T-helper 2 cell treated with Interferon-gamma antibody and Interleukin-4, amounts not matched to agents 5 μg/mL and 100 μg/mL, for 36 hours (primary cell): ENCODE results near the gene TUBGCP2.
"Not testable (repeated sequence)": the region's sequence is repeated elsewhere in the genome, so short reads cannot be mapped to it uniquely, and the experiment has no call there.

Experiments
- DNase-seq: peaks from one replicate; pipeline ENCODE4 v3.0.0; 2021; ENCODE audit warnings: low spot score
- H3K27ac Mint-ChIP-seq: one replicate; pipeline ENCODE4 v1.8.0; 2021; ENCODE audit warnings: mild to moderate bottlenecking, mixed read lengths
- H3K27me3 Mint-ChIP-seq: one replicate; pipeline ENCODE4 v1.8.0; 2021; ENCODE audit warnings: low read depth, mixed read lengths
- H3K36me3 Mint-ChIP-seq: one replicate; pipeline ENCODE4 v1.8.0; 2021; ENCODE audit warnings: low read depth, mixed read lengths
- H3K4me1 Mint-ChIP-seq: one replicate; pipeline ENCODE4 v1.8.0; 2021; ENCODE audit warnings: low read depth, mixed read lengths
- H3K4me3 Mint-ChIP-seq: one replicate; pipeline ENCODE4 v1.8.0; 2022; ENCODE audit warnings: mild to moderate bottlenecking, moderate library complexity, mixed read lengths
- H3K9me3 Mint-ChIP-seq: one replicate; pipeline ENCODE4 v1.8.0; 2021; ENCODE audit warnings: mixed read lengths

Gene TUBGCP2

GRCh38 chr10:133269367-133269766, 39.3 kb downstream of the TUBGCP2 start:
- Mint-ChIP-seq H3K27me3 (no peaks in the 10 kb centered on the region), H3K4me3 (no peak overlapping the region), H3K4me1 (peaks cover 11% of the 10 kb centered on the region), H3K27ac (no peak overlapping the region), H3K9me3 (no peaks in the 10 kb centered on the region), H3K36me3 (peaks cover 20% of the 10 kb centered on the region)
- no peak for DNase-seq

- Mint-ChIP-seq H3K4me1 (peaks cover 18% of the 10 kb centered on the region), H3K9me3 (no peaks in the 10 kb centered on the region), H3K27ac (no peak overlapping the region), H3K36me3 (peaks cover 26% of the 10 kb centered on the region), H3K4me3 (no peak overlapping the region), H3K27me3 (no peaks in the 10 kb centered on the region)
- no peak for DNase-seq
These were observed 40.1 kb downstream of the TUBGCP2 start for GRCh38 chr10:133268532-133268931.

- no peaks in the 10 kb centered on the region for H3K9me3 Mint-ChIP-seq
- peaks cover 32% of the 10 kb centered on the region for H3K36me3 Mint-ChIP-seq
- H3K27me3 Mint-ChIP-seq = no peaks in the 10 kb centered on the region
- peaks cover 22% of the 10 kb centered on the region for H3K4me1 Mint-ChIP-seq
- no peak overlapping the region for H3K27ac Mint-ChIP-seq
- no peak for DNase-seq
- H3K4me3 Mint-ChIP-seq = no peak overlapping the region
These were observed 40.8 kb downstream of the TUBGCP2 start for GRCh38 chr10:133267829-133268228.

- no peak overlapping the region for H3K27ac Mint-ChIP-seq
- H3K4me3 Mint-ChIP-seq = no peak overlapping the region
- peaks cover 37% of the 10 kb centered on the region for H3K36me3 Mint-ChIP-seq
- H3K9me3 Mint-ChIP-seq = no peaks in the 10 kb centered on the region
- no peak for DNase-seq
- H3K27me3 Mint-ChIP-seq = no peaks in the 10 kb centered on the region
- peaks cover 27% of the 10 kb centered on the region for H3K4me1 Mint-ChIP-seq
These were observed 41.4 kb downstream of the TUBGCP2 start for GRCh38 chr10:133267293-133267692.

GRCh38 chr10:133266056-133266795, 42.4 kb downstream of the TUBGCP2 start:
- H3K9me3 Mint-ChIP-seq = no peaks in the 10 kb centered on the region
- H3K27me3 Mint-ChIP-seq = no peaks in the 10 kb centered on the region
- H3K4me1 Mint-ChIP-seq = peaks cover 30% of the 10 kb centered on the region
- no peak overlapping the region for H3K4me3 Mint-ChIP-seq
- peak overlapping the region; percentile 41 for H3K27ac Mint-ChIP-seq
- DNase-seq = no peak
- H3K36me3 Mint-ChIP-seq = peaks cover 34% of the 10 kb centered on the region

GRCh38 chr10:133265052-133265451, 43.6 kb downstream of the TUBGCP2 start:
- H3K9me3 Mint-ChIP-seq, H3K27me3 Mint-ChIP-seq, DNase-seq: not testable (repeated sequence)
- Mint-ChIP-seq H3K36me3 (peaks cover 34% of the 10 kb centered on the region), H3K4me1 (peaks cover 42% of the 10 kb centered on the region), H3K4me3 (peak overlapping the region; percentile 65), H3K27ac (peak overlapping the region; percentile 62)

- peak overlapping the region; percentile 71 for H3K4me3 Mint-ChIP-seq
- H3K36me3 Mint-ChIP-seq = peaks cover 34% of the 10 kb centered on the region
- H3K27me3 Mint-ChIP-seq = no peaks in the 10 kb centered on the region
- no peaks in the 10 kb centered on the region for H3K9me3 Mint-ChIP-seq
- peaks cover 47% of the 10 kb centered on the region for H3K4me1 Mint-ChIP-seq
- DNase-seq = no peak
- peak overlapping the region; percentile 74 for H3K27ac Mint-ChIP-seq
These were observed 44.2 kb downstream of the TUBGCP2 start for GRCh38 chr10:133264461-133264860.

- Mint-ChIP-seq H3K27ac (peak overlapping the region; percentile 74), H3K36me3 (peaks cover 33% of the 10 kb centered on the region), H3K9me3 (no peaks in the 10 kb centered on the region), H3K4me3 (peak overlapping the region; percentile 32), H3K4me1 (peaks cover 53% of the 10 kb centered on the region), H3K27me3 (no peaks in the 10 kb centered on the region)
- no peak for DNase-seq
These were observed 45.0 kb downstream of the TUBGCP2 start for GRCh38 chr10:133263674-133264073.

- peak overlapping the region; percentile 34 for H3K4me3 Mint-ChIP-seq
- H3K27me3 Mint-ChIP-seq = no peaks in the 10 kb centered on the region
- H3K9me3 Mint-ChIP-seq = no peaks in the 10 kb centered on the region
- peaks cover 33% of the 10 kb centered on the region for H3K36me3 Mint-ChIP-seq
- peak overlapping the region; percentile 60 for H3K27ac Mint-ChIP-seq
- H3K4me1 Mint-ChIP-seq = peaks cover 57% of the 10 kb centered on the region
- DNase-seq = no peak
These were observed 46.0 kb downstream of the TUBGCP2 start for GRCh38 chr10:133262696-133263095.

GRCh38 chr10:133261726-133262325, 46.8 kb downstream of the TUBGCP2 start:
- H3K4me3 Mint-ChIP-seq = peak overlapping the region; percentile 64
- H3K27ac Mint-ChIP-seq = peak overlapping the region; percentile 68
- no peaks in the 10 kb centered on the region for H3K9me3 Mint-ChIP-seq
- peaks cover 33% of the 10 kb centered on the region for H3K36me3 Mint-ChIP-seq
- peaks cover 63% of the 10 kb centered on the region for H3K4me1 Mint-ChIP-seq
- H3K27me3 Mint-ChIP-seq = no peaks in the 10 kb centered on the region
- peak; percentile 77 for DNase-seq

GRCh38 chr10:133260895-133261725, 47.6 kb downstream of the TUBGCP2 start:
- H3K9me3 Mint-ChIP-seq = no peaks in the 10 kb centered on the region
- H3K4me1 Mint-ChIP-seq = peaks cover 63% of the 10 kb centered on the region
- peaks cover 32% of the 10 kb centered on the region for H3K36me3 Mint-ChIP-seq
- H3K4me3 Mint-ChIP-seq = peak overlapping the region; percentile 77
- H3K27me3 Mint-ChIP-seq = no peaks in the 10 kb centered on the region
- peak overlapping the region; percentile 87 for H3K27ac Mint-ChIP-seq
- DNase-seq = peak; percentile 71

GRCh38 chr10:133259602-133259989, 49.1 kb downstream of the TUBGCP2 start:
- Mint-ChIP-seq H3K27ac (peak overlapping the region; percentile 94), H3K4me3 (peak overlapping the region; percentile 77), H3K9me3 (no peaks in the 10 kb centered on the region), H3K4me1 (peaks cover 54% of the 10 kb centered on the region), H3K36me3 (peaks cover 20% of the 10 kb centered on the region), H3K27me3 (no peaks in the 10 kb centered on the region)
- no peak for DNase-seq

- Mint-ChIP-seq H3K27me3 (no peaks in the 10 kb centered on the region), H3K9me3 (no peaks in the 10 kb centered on the region), H3K4me1 (peaks cover 49% of the 10 kb centered on the region), H3K27ac (peak overlapping the region; percentile 94), H3K4me3 (peak overlapping the region; percentile 77), H3K36me3 (peaks cover 16% of the 10 kb centered on the region)
- peak; percentile 94 for DNase-seq
These were observed 49.7 kb downstream of the TUBGCP2 start for GRCh38 chr10:133258818-133259601.
